Esophagus muscularis mucosa (tissue), 4 donors: Measurements from ENCODE around the gene INPP4B.

Experiments
- EP300 ChIP-seq: sonication (generic); formaldehyde crosslinking; IDR thresholded peaks from one replicate; pipeline ENCODE4 v1.6.1; 2017; ENCODE audit warnings: antibody characterized with exemption
- POLR2A ChIP-seq: fragments of 450-650 bp; IDR thresholded peaks from one replicate; pipeline ENCODE4 v1.6.1; 2017; ENCODE audit warnings: antibody characterized with exemption, moderate library complexity, mild to moderate bottlenecking, low read depth
- POLR2AphosphoS5 ChIP-seq, 2 donors: sonication (generic); formaldehyde crosslinking; IDR thresholded peaks; one replicate each; pipeline ENCODE4 v1.6.1; 2017; ENCODE audit warnings: antibody characterized with exemption in 2 of 2
- TF ChIP-seq, protein P1 (sequence below), 3 experiments: fragments of 200-600 bp in 2 of 3; fragments of 450-650 bp in 1 of 3; sonication (generic) in 2 of 3; IDR thresholded peaks; one replicate each; pipeline ENCODE4 v1.5.1; 2017 to 2019; ENCODE audit warnings: antibody characterized with exemption in 3 of 3, mild to moderate bottlenecking in 2 of 3, moderate library complexity in 1 of 3

- TF ChIP-seq, protein P1, sequence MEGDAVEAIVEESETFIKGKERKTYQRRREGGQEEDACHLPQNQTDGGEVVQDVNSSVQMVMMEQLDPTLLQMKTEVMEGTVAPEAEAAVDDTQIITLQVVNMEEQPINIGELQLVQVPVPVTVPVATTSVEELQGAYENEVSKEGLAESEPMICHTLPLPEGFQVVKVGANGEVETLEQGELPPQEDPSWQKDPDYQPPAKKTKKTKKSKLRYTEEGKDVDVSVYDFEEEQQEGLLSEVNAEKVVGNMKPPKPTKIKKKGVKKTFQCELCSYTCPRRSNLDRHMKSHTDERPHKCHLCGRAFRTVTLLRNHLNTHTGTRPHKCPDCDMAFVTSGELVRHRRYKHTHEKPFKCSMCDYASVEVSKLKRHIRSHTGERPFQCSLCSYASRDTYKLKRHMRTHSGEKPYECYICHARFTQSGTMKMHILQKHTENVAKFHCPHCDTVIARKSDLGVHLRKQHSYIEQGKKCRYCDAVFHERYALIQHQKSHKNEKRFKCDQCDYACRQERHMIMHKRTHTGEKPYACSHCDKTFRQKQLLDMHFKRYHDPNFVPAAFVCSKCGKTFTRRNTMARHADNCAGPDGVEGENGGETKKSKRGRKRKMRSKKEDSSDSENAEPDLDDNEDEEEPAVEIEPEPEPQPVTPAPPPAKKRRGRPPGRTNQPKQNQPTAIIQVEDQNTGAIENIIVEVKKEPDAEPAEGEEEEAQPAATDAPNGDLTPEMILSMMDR (IDR thresholded peaks at IDR 0.05): no peak
- TF ChIP-seq POLR2AphosphoS5 (IDR thresholded peaks at IDR 0.05) (no peak), POLR2A (no peak), EP300 (no peak)
Observed at GRCh38 chr4:142150483-142150882, 695.6 kb downstream of the INPP4B start.
